Measurements from ENCODE around the gene MED25.

DNA sequence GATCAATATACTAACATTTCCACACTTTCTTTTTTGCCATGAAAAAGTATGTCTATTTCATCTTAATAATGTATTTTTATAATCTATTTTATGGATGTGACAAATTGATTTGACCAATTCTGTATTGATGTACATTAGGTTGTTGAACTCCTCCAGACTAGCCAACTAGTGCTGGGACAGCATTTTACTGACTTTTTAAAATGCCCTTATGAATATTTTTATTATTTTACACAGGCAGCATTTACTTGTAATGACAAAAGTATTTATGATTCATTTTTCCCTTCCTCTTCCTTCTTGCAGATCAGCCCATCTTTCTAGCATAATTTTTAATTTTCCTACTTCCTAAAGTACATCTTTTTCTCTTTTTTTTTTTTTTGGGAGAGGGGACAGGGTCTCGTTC lies 4.1 kb upstream of the MED25 start:
- TF ChIP-seq CTCF (IDR thresholded peaks at IDR 0.05) = no peak
- no peak for TF ChIP-seq POLR2AphosphoS5 (IDR thresholded peaks at IDR 0.05; ENCODE audit: insufficient read depth in 1 of 2, low read depth in 1 of 2)
- TF ChIP-seq POLR2A (IDR thresholded peaks at IDR 0.05) = no peak

Data from vagina (tissue), 2 donors.